Ovary (tissue), 10 donors: ENCODE measurements around the gene XYLT1. TPM values are rescaled to one million over a fixed set of nuclear protein-coding genes. Genes with fewer than 3 reads are reported as not detected.
A peak's percentile ranks its signal among the peaks of the same experiment; 100 is the strongest.

ENCODE experiments used
- DNase-seq, 5 donors: peaks; one replicate each; pipeline ENCODE4 v3.0.0-alpha.2; 2019 to 2020
- H3K27ac ChIP-seq, 2 donors: fragments of 200-600 bp; one replicate each; pipeline versions ENCODE4 v1.5.1 to v1.8.0; 2019 to 2022
- H3K27me3 ChIP-seq: fragments of 200-600 bp; one replicate; pipeline ENCODE4 v1.8.0; 2022
- H3K36me3 ChIP-seq: fragments of 200-600 bp; sonication (generic); one replicate; pipeline ENCODE4 v1.5.1; 2019
- H3K4me1 ChIP-seq: one replicate; pipeline ENCODE4 v1.8.1; 2013; ENCODE audit warnings: mild to moderate bottlenecking, moderate library complexity; ENCODE audit not compliant: insufficient read depth
- H3K4me3 ChIP-seq: fragments of 200-600 bp; sonication (generic); one replicate; pipeline ENCODE4 v1.5.1; 2017
- H3K9me3 ChIP-seq, 2 donors: fragments of 200-600 bp in 1 of 2; sonication (generic) in 1 of 2; one replicate each; pipeline versions ENCODE4 v1.5.1 to v1.8.1; 2013 to 2019; ENCODE audit warnings: mild to moderate bottlenecking in 1 of 2, moderate library complexity in 1 of 2
- CTCF ChIP-seq, 3 donors: fragments of 450-650 bp in 2 of 3; fragments of 200-600 bp in 1 of 3; IDR thresholded peaks; one replicate each; pipeline versions ENCODE4 v1.5.1 to v1.8.0; 2016 to 2022; ENCODE audit warnings: antibody characterized with exemption in 3 of 3, mild to moderate bottlenecking in 1 of 3
- EP300 ChIP-seq: sonication (generic); formaldehyde crosslinking; IDR thresholded peaks from one replicate; pipeline ENCODE4 v1.6.1; 2017; ENCODE audit warnings: antibody characterized with exemption
- POLR2A ChIP-seq: fragments of 450-650 bp; IDR thresholded peaks from one replicate; pipeline ENCODE4 v1.6.1; 2017; ENCODE audit warnings: antibody characterized with exemption, mild to moderate bottlenecking, moderate library complexity
- WGBS, 3 donors: extraction: QIAGEN DNeasy Blood & Tissue Kit in 1 of 3; methylation state at CpG; one replicate each; pipeline versions ENCODE4 v1.1.5 to v1.1.7; 2013 to 2017; 5-methylcytosine and 5-hydroxymethylcytosine counted together
- intact Hi-C, 4 donors: fragments of 100-400 bp; cut with DNase I; formaldehyde crosslinking; loops; one replicate each; pipeline versions ENCODE4 v1.11.0 to v1.15.1; 2022 to 2023
- long read RNA-seq, 3 donors: library from polyadenylated mRNA in 2 of 3; unstranded in 2 of 3; transcript quantifications; one replicate each; pipeline ENCODE4 v2.0.0 and lab custom pipeline, GENCODE V29; 2021 to 2026
- polyA plus RNA-seq, 2 donors: library from polyadenylated mRNA; stranded (reverse); fragments of 200-250 nt in 1 of 2; fragments of 350-450 nt in 1 of 2; fragmentation: Illumina TruSeq in 1 of 2; extraction: RNeasy Lipid Tissue Mini Kit (QIAGEN cat#74804) in 1 of 2; gene quantifications; one replicate each; pipeline ENCODE4 v1.2.3, GENCODE V29; 2013 to 2014
- total RNA-seq, 7 donors: library from RNA; depleted of rRNA in 2 of 7; stranded (reverse); fragments of >200 nt in 2 of 7; fragmentation: NEBNext Ultra II Directional in 3 of 7; extraction: Animal tissue kit (Norgen Biotek cat#: 25700) in 3 of 7; gene quantifications; one replicate each; pipeline versions ENCODE4 v1.1.0 to v1.2.4, GENCODE V29; 2016 to 2023
- donor health status: DM: no; HTN: no; CAD: no; lungs with moderate emphysema.
- donor health status: DM: no; HTN: no; CAD: no.
- donor health status: Bipolar disorder and iron deficiency.
- donor health status: DM: yes; HTN: yes; CAD: no.
- donor health status: DM: no; HTN: no; CAD: no.
- donor health status: DM: yes; HTN: yes; CAD: no.

Gene XYLT1
- total RNA-seq, result 10 to 100 TPM in 5 of 7 donors, 1 to 10 TPM in 2; 3.2 to 38.0 (median 17.3) TPM
- 10 to 100 TPM in 1 of 2 donors, 1 to 10 TPM in 1; 4.0 to 21.4 TPM for polyA plus RNA-seq
- long read RNA-seq, donor 1, partial matches to known transcripts, result 1 of 17 reads
- long read RNA-seq, donor 1, other reads (novel, unspliced or antisense), result 16 of 17 reads
- long read RNA-seq, donor 2, result 0 reads
- long read RNA-seq, donor 3, full-length matches to known transcripts, result 3 of 26 reads
- long read RNA-seq, donor 3, partial matches to known transcripts, result 7 of 26 reads
- long read RNA-seq, donor 3, other reads (novel, unspliced or antisense), result 16 of 26 reads

- peak; percentile 77 to 87 (median 81) for DNase-seq
- H3K27ac ChIP-seq, result peak within 1 kb of the TSS; percentile 86 to 91
- 2 to 4% (median 4%) methylated on average over 24 to 36 of the region's 36 CpGs for WGBS, 3 donors
- H3K36me3 ChIP-seq, result no peaks in the 10 kb centered on the region
- no peaks in the 10 kb centered on the region for H3K9me3 ChIP-seq
- peak within 1 kb of the TSS; percentile 70 for H3K4me3 ChIP-seq
- intact Hi-C loops, result loop anchor here in 2 of 4 donors (5.0 to 10.0 kb wide), 3 partner anchors 194 to 259 kb away; no protein-coding TSS in a partner anchor
- H3K4me1 ChIP-seq, result no peaks in the 10 kb centered on the region
- no peaks in the 10 kb centered on the region for H3K27me3 ChIP-seq
- no peak for TF ChIP-seq POLR2A
- TF ChIP-seq CTCF (IDR thresholded peaks at IDR 0.05), result no peak
- TF ChIP-seq EP300, result no peak
Measured at GRCh38 chr16:17470908-17471718, at the start of gene XYLT1. TSS of gene XYLT1 (minus strand) at chr16:17470960. CDS start at chr16:17470796, 164 bp downstream.

GRCh38 chr16:17520111-17520510 lies 49.4 kb upstream of the XYLT1 start:
- no peak overlapping the region for H3K27ac ChIP-seq
- WGBS, 3 donors, result 63 to 75% (median 69%) methylated on average over 3 of the region's 3 CpGs
- TF ChIP-seq CTCF (IDR thresholded peaks at IDR 0.05) (no peak), EP300 (no peak), POLR2A (no peak)

GRCh38 chr16:17519101-17519955 lies 48.6 kb upstream of the XYLT1 start:
- 54 to 64% (median 57%) methylated on average over 9 of the region's 9 CpGs for WGBS, 3 donors
- Histone ChIP-seq H3K36me3 (no peaks in the 10 kb centered on the region), H3K9me3 (no peaks in the 10 kb centered on the region), H3K4me1 (no peaks in the 10 kb centered on the region), H3K27ac (no peak overlapping the region), H3K4me3 (no peak overlapping the region), H3K27me3 (no peaks in the 10 kb centered on the region)
- TF ChIP-seq CTCF (IDR thresholded peaks at IDR 0.05), result no peak
- TF ChIP-seq EP300, result no peak
- no peak for TF ChIP-seq POLR2A
- DNase-seq, result no peak
- intact Hi-C loops, result no loop called here

More at GRCh38 chr16:17520111-17520510, 49.4 kb upstream of the XYLT1 start:
- Histone ChIP-seq H3K9me3 (no peaks in the 10 kb centered on the region), H3K27me3 (no peaks in the 10 kb centered on the region), H3K4me1 (no peaks in the 10 kb centered on the region), H3K36me3 (no peaks in the 10 kb centered on the region), H3K4me3 (no peak overlapping the region)
- intact Hi-C loops, result no loop called here
- DNase-seq, result no peak

- H3K9me3 ChIP-seq, result no peaks in the 10 kb centered on the region
- no peak overlapping the region for H3K4me3 ChIP-seq
- H3K27me3 ChIP-seq, result no peaks in the 10 kb centered on the region
- no peak for TF ChIP-seq CTCF (IDR thresholded peaks at IDR 0.05)
- TF ChIP-seq POLR2A, result no peak
- no peak for TF ChIP-seq EP300
- DNase-seq, result no peak
- intact Hi-C loops, result no loop called here
- no peaks in the 10 kb centered on the region for H3K4me1 ChIP-seq
- no peak overlapping the region for H3K27ac ChIP-seq
- 6% methylated on average over 3 of the region's 3 CpGs for WGBS, 3 donors
- no peaks in the 10 kb centered on the region for H3K36me3 ChIP-seq
Measured at GRCh38 chr16:17518441-17518840, 47.7 kb upstream of the XYLT1 start.
